ENCODE measurements around the gene PTGIR. TPM values are rescaled to one million over a fixed set of nuclear protein-coding genes. Genes with fewer than 3 reads are reported as not detected.

Gene PTGIR
- total and polyA plus RNA-seq, 10 of the 15 experiments (the other 5 are each of a cell fraction or from before 2014, with no cell fraction given) = 0.34 to 29.1 (median 9.9) TPM

GRCh38 chr19:46607448-46607841 lies 17.4 kb downstream of the PTGIR start (continued):
- TF ChIP-seq PBX3 (IDR thresholded peaks at IDR 0.05; ENCODE audit: insufficient replicate concordance, low read depth, low read length) (no peak), RELA (IDR thresholded peaks at IDR 0.05; ENCODE audit: borderline replicate concordance, partially characterized antibody) (no peak), HCFC1 (IDR thresholded peaks at IDR 0.05; ENCODE audit: low read length) (no peak), PML (IDR thresholded peaks at IDR 0.05; ENCODE audit: low read length) (no peak), HDAC2 (IDR thresholded peaks at IDR 0.05) (no peak), LARP7 (IDR thresholded peaks at IDR 0.05) (no peak), CBX5 (IDR thresholded peaks at IDR 0.05; ENCODE audit: low read depth) (no peak)

GRCh38 chr19:46606681-46607447 lies 18.0 kb downstream of the PTGIR start:
- ChIA-PET POLR2A (interaction anchor here (0.7 to 7.3 kb wide), 3 partner anchors 13 to 147 kb away, joined by 3 to 72 read pairs (median 4); no protein-coding TSS in a partner anchor), SMC1A (ENCODE audit: uncharacterized antibody, unreplicated experiment) (interaction anchor here (0.8 to 2.8 kb wide), 3 partner anchors 8 to 55 kb away, joined by 4 to 12 read pairs (median 4); partner anchors contain the start of gene DACT3), CTCF (interaction anchor here (0.9 to 3.2 kb wide), 5 partner anchors 14 to 147 kb away, joined by 3 to 14 read pairs (median 3); partner anchors contain the start of gene DACT3), RAD21 (ENCODE audit: unreplicated experiment) (interaction anchor here (0.5 to 1.3 kb wide), 2 partner anchors 7 to 247 kb away, joined by 3 read pairs; no protein-coding TSS in a partner anchor)
- no peak overlapping the region for H3K27ac ChIP-seq (ENCODE audit: control insufficient read depth, insufficient read depth)
- no peak overlapping the region for H2AFZ ChIP-seq (ENCODE audit: control insufficient read depth, low read depth, low read length)
- no peak for FAIRE-seq
- 99% methylated on average over 12 of the region's 12 CpGs for WGBS (ENCODE audit: insufficient coverage, insufficient replicate concordance, low lambda C conversion rate, missing lambda C conversion rate)
- H3K4me3 ChIP-seq = no peak overlapping the region
- H3K79me2 ChIP-seq (ENCODE audit: control insufficient read depth, insufficient read depth, low read length) = peaks cover 41% of the 10 kb centered on the region
- no peak for DNase-seq (ENCODE audit: low read depth, low spot score)
- H3K4me1 ChIP-seq (ENCODE audit: control insufficient read depth, insufficient read depth, low read length) = peaks cover 26% of the 10 kb centered on the region
- intact Hi-C loops (cut with micrococcal nuclease; ENCODE audit: unreplicated experiment) (no loop called here), in situ Hi-C loops (cut with MboI) (no loop called here)
- no peaks in the 10 kb centered on the region for H3K9me3 ChIP-seq (replicated peaks; ENCODE audit: control insufficient read depth, insufficient read depth, low read length)
- no peaks in the 10 kb centered on the region for H3K27me3 ChIP-seq (replicated peaks in 1 of 2; ENCODE audit: control insufficient read depth in 2 of 2, insufficient read depth in 2 of 2, low read length in 1 of 2)
- no peak overlapping the region for H3K4me2 ChIP-seq (ENCODE audit: control insufficient read depth, insufficient read depth)
- ATAC-seq = no peak
- no TSS peak for BruUV-seq (replicated peaks)
- no peak overlapping the region for H3K9ac ChIP-seq (ENCODE audit: control insufficient read depth, insufficient read depth, low read length)
- H3K36me3 ChIP-seq (ENCODE audit: control insufficient read depth in 2 of 2, insufficient read depth in 2 of 2, low read length in 1 of 2) = peaks cover 38 to 47% of the 10 kb centered on the region in 2 experiments
- H4K20me1 ChIP-seq (ENCODE audit: control insufficient read depth, insufficient read depth) = peaks cover 18% of the 10 kb centered on the region
- TF ChIP-seq CEBPZ (IDR thresholded peaks at IDR 0.05; ENCODE audit: low read depth, low read length) (no peak), BACH1 (IDR thresholded peaks at IDR 0.05; ENCODE audit: borderline replicate concordance) (no peak), SREBF1 (IDR thresholded peaks at IDR 0.05; ENCODE audit: low read length) (no peak), NRF1 (conservative IDR thresholded peaks at IDR 0.05; ENCODE audit: low read depth, low read length) (no peak), EZH2 (IDR thresholded peaks at IDR 0.05; ENCODE audit: borderline replicate concordance, control insufficient read depth, low read depth, low read length) (no peak)

All from GM12878 (cell line).